HEK293 (cell line): Measurements from ENCODE around the gene TNFAIP1.

ENCODE experiments used
- CTCF ChIA-PET: fragments of 350-600 bp; formaldehyde crosslinking; extraction: SDS; loops from one replicate; lab custom pipeline; 2021; ENCODE audit warnings: antibody characterized with exemption; lab: Yijun Ruan, JAX
- POLR2A ChIA-PET: fragments of 300-600 bp; formaldehyde crosslinking; extraction: SDS; loops from one replicate; lab custom pipeline; 2020; ENCODE audit warnings: antibody characterized with exemption, inconsistent platforms; lab: Yijun Ruan, JAX
- H3K27ac ChIP-seq: fragments of 200-500 bp; sonication (Bioruptor generic); 2 replicates; pipeline ENCODE4 v1.5.1; 2014; ENCODE audit warnings: low read depth, low read length, control low read depth, inconsistent platforms; ENCODE audit errors: extremely low read depth
- H3K36me3 ChIP-seq, 2 experiments: fragments of 200-500 bp in 1 of 2; sonication (Bioruptor generic) in 1 of 2; 1 replicate in 1 of 2; 2 replicates in 1 of 2; pipeline ENCODE4 v1.5.1; 2014 to 2017; ENCODE audit warnings: inconsistent platforms in 2 of 2, low read length in 2 of 2; ENCODE audit not compliant: control insufficient read depth in 2 of 2, insufficient read depth in 1 of 2
- H3K4me1 ChIP-seq: fragments of 200-500 bp; sonication (Bioruptor generic); 2 replicates; pipeline ENCODE4 v1.5.1; 2014; ENCODE audit warnings: mild to moderate bottlenecking, low read length, inconsistent platforms; ENCODE audit not compliant: control insufficient read depth, insufficient read depth
- H3K4me3 ChIP-seq: 2 replicates; pipeline ENCODE4 v1.5.1; 2011; ENCODE audit warnings: low read depth, mild to moderate bottlenecking, control low read depth, low read length, moderate library complexity
- H3K9me3 ChIP-seq: fragments of 200-500 bp; sonication (Bioruptor generic); 2 replicates; pipeline ENCODE4 v1.5.1; 2014; ENCODE audit warnings: low read depth, low read length, inconsistent platforms; ENCODE audit not compliant: control insufficient read depth, insufficient read depth
- GLI2 ChIP-seq: fragments of 450-650 bp; formaldehyde crosslinking; IDR thresholded peaks from 2 replicates; pipeline ENCODE4; 2017; ENCODE audit warnings: missing biosample characterization, missing genetic modification characterization, low read depth, borderline replicate concordance
- GLI4 ChIP-seq: fragments of 450-650 bp; formaldehyde crosslinking; IDR thresholded peaks from 2 replicates; pipeline ENCODE4 v1.5.1; 2016; ENCODE audit warnings: missing biosample characterization, missing genetic modification characterization
- KLF10 ChIP-seq: fragments of 450-650 bp; IDR thresholded peaks from 2 replicates; pipeline ENCODE4 v1.5.1; 2018; ENCODE audit warnings: missing biosample characterization, mild to moderate bottlenecking, missing genetic modification characterization
- KLF8 ChIP-seq: fragments of 450-650 bp; formaldehyde crosslinking; IDR thresholded peaks from 2 replicates; pipeline ENCODE4 v1.5.1; 2016; ENCODE audit warnings: missing biosample characterization, missing genetic modification characterization
- OVOL3 ChIP-seq: fragments of 450-650 bp; formaldehyde crosslinking; IDR thresholded peaks from 2 replicates; pipeline ENCODE4 v1.5.1; 2016; ENCODE audit warnings: missing biosample characterization, missing genetic modification characterization
- SP2 ChIP-seq: fragments of 450-650 bp; formaldehyde crosslinking; IDR thresholded peaks from 2 replicates; pipeline ENCODE4 v1.5.1; 2016; ENCODE audit warnings: missing biosample characterization, missing genetic modification characterization
- ZBTB8A ChIP-seq: fragments of 450-650 bp; formaldehyde crosslinking; IDR thresholded peaks from 2 replicates; pipeline ENCODE4 v1.5.1; 2016; ENCODE audit warnings: missing biosample characterization, missing genetic modification characterization
- ZNF16 ChIP-seq: fragments of 450-650 bp; formaldehyde crosslinking; IDR thresholded peaks from 2 replicates; pipeline ENCODE4 v1.5.1; 2016; ENCODE audit warnings: low read depth, missing biosample characterization, missing genetic modification characterization
- ZNF184 ChIP-seq: fragments of 450-650 bp; IDR thresholded peaks from 2 replicates; pipeline ENCODE4 v1.5.1; 2018; ENCODE audit warnings: missing biosample characterization, mild to moderate bottlenecking, missing genetic modification characterization
- ZNF324 ChIP-seq: fragments of 450-650 bp; formaldehyde crosslinking; IDR thresholded peaks from 2 replicates; pipeline ENCODE4 v1.5.1; 2016; ENCODE audit warnings: missing biosample characterization, missing genetic modification characterization
- ZNF335 ChIP-seq: fragments of 450-650 bp; formaldehyde crosslinking; conservative IDR thresholded peaks from 2 replicates; pipeline ENCODE4 v1.5.1; 2016; ENCODE audit warnings: missing biosample characterization, missing genetic modification characterization
- ZNF37A ChIP-seq: fragments of 450-650 bp; IDR thresholded peaks from 2 replicates; pipeline ENCODE4 v1.5.1; 2018; ENCODE audit warnings: missing biosample characterization, missing genetic modification characterization
- ZNF391 ChIP-seq: fragments of 450-650 bp; formaldehyde crosslinking; IDR thresholded peaks from 2 replicates; pipeline ENCODE4 v1.5.1; 2016; ENCODE audit warnings: low read depth, missing biosample characterization, missing genetic modification characterization, borderline replicate concordance
- ZNF473 ChIP-seq: fragments of 450-650 bp; formaldehyde crosslinking; IDR thresholded peaks from 2 replicates; pipeline ENCODE4 v1.5.1; 2017; ENCODE audit warnings: missing biosample characterization, missing genetic modification characterization
- ZNF521 ChIP-seq: fragments of 450-650 bp; formaldehyde crosslinking; IDR thresholded peaks from 2 replicates; pipeline ENCODE4 v1.5.1; 2017; ENCODE audit warnings: missing biosample characterization, mild to moderate bottlenecking, missing genetic modification characterization
- ZNF530 ChIP-seq: fragments of 450-650 bp; formaldehyde crosslinking; IDR thresholded peaks from 2 replicates; pipeline ENCODE4 v1.5.1; 2016; ENCODE audit warnings: low read depth, missing biosample characterization, missing genetic modification characterization
- ZNF548 ChIP-seq: fragments of 450-650 bp; formaldehyde crosslinking; IDR thresholded peaks from 2 replicates; pipeline ENCODE4 v1.5.1; 2016; ENCODE audit warnings: missing biosample characterization, missing genetic modification characterization
- ZNF555 ChIP-seq: fragments of 450-650 bp; formaldehyde crosslinking; conservative IDR thresholded peaks from 2 replicates; pipeline ENCODE4 v1.5.1; 2017; ENCODE audit warnings: missing biosample characterization, mild to moderate bottlenecking, missing genetic modification characterization, inconsistent platforms
- ZNF610 ChIP-seq: fragments of 450-650 bp; formaldehyde crosslinking; IDR thresholded peaks from 2 replicates; pipeline ENCODE4 v1.5.1; 2016; ENCODE audit warnings: missing biosample characterization, missing genetic modification characterization, borderline replicate concordance
- ZNF701 ChIP-seq: fragments of 450-650 bp; formaldehyde crosslinking; IDR thresholded peaks from 2 replicates; pipeline ENCODE4 v1.5.1; 2016; ENCODE audit warnings: missing biosample characterization, missing genetic modification characterization
- ZNF776 ChIP-seq: fragments of 450-650 bp; formaldehyde crosslinking; IDR thresholded peaks from 2 replicates; pipeline ENCODE4 v1.5.0; 2017; ENCODE audit warnings: missing biosample characterization, missing genetic modification characterization, borderline replicate concordance
- ZNF830 ChIP-seq: fragments of 450-650 bp; IDR thresholded peaks from 2 replicates; pipeline ENCODE4 v1.5.0; 2018; ENCODE audit warnings: missing biosample characterization, missing genetic modification characterization, low read depth, mild to moderate bottlenecking, moderate library complexity
- TF ChIP-seq, protein P1 (sequence below): fragments of 450-650 bp; formaldehyde crosslinking; IDR thresholded peaks from 2 replicates; pipeline ENCODE4 v1.5.1; 2016; ENCODE audit warnings: missing biosample characterization, missing genetic modification characterization
- TF ChIP-seq, protein P2 (sequence below): fragments of 450-650 bp; formaldehyde crosslinking; IDR thresholded peaks from 2 replicates; pipeline ENCODE4 v1.5.1; 2017; ENCODE audit warnings: missing biosample characterization, missing genetic modification characterization
- TF ChIP-seq, protein P3 (sequence below): fragments of 450-650 bp; formaldehyde crosslinking; IDR thresholded peaks from 2 replicates; pipeline ENCODE4 v1.5.1; 2016; ENCODE audit warnings: missing biosample characterization, missing genetic modification characterization
- TF ChIP-seq, protein P4 (sequence below): fragments of 450-650 bp; formaldehyde crosslinking; IDR thresholded peaks from 2 replicates; pipeline ENCODE4 v1.5.1; 2016; ENCODE audit warnings: missing biosample characterization, missing genetic modification characterization

The TNFAIP1 gene

DNA sequence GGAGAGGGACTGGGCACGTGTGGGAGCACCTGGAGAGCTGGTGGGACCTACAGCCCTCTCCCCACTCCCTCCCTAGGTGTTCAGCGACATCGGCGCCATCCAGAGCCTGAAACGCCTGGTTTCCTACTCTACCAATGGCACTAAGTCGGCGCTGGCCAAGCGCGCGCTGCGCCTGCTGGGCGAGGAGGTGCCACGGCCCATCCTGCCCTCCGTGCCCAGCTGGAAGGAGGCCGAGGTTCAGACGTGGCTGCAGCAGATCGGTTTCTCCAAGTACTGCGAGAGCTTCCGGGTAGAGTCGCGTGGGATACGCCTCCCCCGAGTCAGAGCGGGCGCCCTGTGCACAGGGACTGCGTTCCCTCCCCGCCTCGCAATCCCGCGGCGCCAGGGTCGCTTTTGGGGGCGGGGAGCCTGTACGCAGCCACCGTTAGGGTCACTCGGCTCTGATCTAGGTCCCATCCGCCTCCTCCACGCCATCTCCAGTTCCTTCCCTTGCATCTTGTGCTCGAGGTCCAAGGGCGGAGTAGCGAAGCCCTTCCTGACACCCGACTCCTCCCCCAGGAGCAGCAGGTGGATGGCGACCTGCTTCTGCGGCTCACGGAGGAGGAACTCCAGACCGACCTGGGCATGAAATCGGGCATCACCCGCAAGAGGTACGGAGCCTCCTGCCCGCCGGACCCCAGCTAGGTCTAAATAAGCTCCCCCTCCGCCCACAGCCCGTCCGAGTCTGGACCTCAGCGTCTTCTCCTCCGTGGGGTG lies 48.9 kb downstream of the TNFAIP1 start:
- H3K27ac ChIP-seq: no peak overlapping the region
- TF ChIP-seq GLI4 (tag by site-specific recombination): no peak
- no peak for TF ChIP-seq ZNF16 (tag by site-specific recombination)
- TF ChIP-seq, protein P1, sequence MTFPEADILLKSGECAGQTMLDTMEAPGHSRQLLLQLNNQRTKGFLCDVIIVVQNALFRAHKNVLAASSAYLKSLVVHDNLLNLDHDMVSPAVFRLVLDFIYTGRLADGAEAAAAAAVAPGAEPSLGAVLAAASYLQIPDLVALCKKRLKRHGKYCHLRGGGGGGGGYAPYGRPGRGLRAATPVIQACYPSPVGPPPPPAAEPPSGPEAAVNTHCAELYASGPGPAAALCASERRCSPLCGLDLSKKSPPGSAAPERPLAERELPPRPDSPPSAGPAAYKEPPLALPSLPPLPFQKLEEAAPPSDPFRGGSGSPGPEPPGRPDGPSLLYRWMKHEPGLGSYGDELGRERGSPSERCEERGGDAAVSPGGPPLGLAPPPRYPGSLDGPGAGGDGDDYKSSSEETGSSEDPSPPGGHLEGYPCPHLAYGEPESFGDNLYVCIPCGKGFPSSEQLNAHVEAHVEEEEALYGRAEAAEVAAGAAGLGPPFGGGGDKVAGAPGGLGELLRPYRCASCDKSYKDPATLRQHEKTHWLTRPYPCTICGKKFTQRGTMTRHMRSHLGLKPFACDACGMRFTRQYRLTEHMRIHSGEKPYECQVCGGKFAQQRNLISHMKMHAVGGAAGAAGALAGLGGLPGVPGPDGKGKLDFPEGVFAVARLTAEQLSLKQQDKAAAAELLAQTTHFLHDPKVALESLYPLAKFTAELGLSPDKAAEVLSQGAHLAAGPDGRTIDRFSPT (tag by site-specific recombination): no peak
- no peak for TF ChIP-seq ZNF335 (tag by site-specific recombination)
- TF ChIP-seq ZNF548 (tag by site-specific recombination): no peak
- TF ChIP-seq ZNF521 (tag by site-specific recombination): no peak
- TF ChIP-seq, protein P2, sequence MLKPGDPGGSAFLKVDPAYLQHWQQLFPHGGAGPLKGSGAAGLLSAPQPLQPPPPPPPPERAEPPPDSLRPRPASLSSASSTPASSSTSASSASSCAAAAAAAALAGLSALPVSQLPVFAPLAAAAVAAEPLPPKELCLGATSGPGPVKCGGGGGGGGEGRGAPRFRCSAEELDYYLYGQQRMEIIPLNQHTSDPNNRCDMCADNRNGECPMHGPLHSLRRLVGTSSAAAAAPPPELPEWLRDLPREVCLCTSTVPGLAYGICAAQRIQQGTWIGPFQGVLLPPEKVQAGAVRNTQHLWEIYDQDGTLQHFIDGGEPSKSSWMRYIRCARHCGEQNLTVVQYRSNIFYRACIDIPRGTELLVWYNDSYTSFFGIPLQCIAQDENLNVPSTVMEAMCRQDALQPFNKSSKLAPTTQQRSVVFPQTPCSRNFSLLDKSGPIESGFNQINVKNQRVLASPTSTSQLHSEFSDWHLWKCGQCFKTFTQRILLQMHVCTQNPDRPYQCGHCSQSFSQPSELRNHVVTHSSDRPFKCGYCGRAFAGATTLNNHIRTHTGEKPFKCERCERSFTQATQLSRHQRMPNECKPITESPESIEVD (tag by site-specific recombination): no peak
- TF ChIP-seq GLI2 (tag by site-specific recombination): no peak
- TF ChIP-seq KLF8: no peak
- TF ChIP-seq ZNF473 (tag by site-specific recombination): no peak
- no peak for TF ChIP-seq OVOL3 (tag by site-specific recombination)
- no peak for TF ChIP-seq SP2 (tag by site-specific recombination)
- no peak for TF ChIP-seq ZNF555 (tag by site-specific recombination)
- no peak for TF ChIP-seq ZNF37A (tag by site-specific recombination)
- TF ChIP-seq, all 188 proteins: peak for 0
- ChIA-PET CTCF (interaction anchor here (0.6 to 1.0 kb wide), 2 partner anchors 33 to 46 kb away, joined by 3 to 5 read pairs; no protein-coding TSS in a partner anchor), POLR2A (interaction anchor here (0.6 to 0.8 kb wide), 2 partner anchors 16 to 30 kb away, joined by 3 to 4 read pairs; no protein-coding TSS in a partner anchor)
- Histone ChIP-seq H3K4me1 (peaks cover 2% of the 10 kb centered on the region; the same call in 1 of the 2 replicates), H3K36me3 (peaks cover 26 to 52% of the 10 kb centered on the region in 2 experiments), H3K4me3 (no peak overlapping the region), H3K9me3 (no peaks in the 10 kb centered on the region)

DNA sequence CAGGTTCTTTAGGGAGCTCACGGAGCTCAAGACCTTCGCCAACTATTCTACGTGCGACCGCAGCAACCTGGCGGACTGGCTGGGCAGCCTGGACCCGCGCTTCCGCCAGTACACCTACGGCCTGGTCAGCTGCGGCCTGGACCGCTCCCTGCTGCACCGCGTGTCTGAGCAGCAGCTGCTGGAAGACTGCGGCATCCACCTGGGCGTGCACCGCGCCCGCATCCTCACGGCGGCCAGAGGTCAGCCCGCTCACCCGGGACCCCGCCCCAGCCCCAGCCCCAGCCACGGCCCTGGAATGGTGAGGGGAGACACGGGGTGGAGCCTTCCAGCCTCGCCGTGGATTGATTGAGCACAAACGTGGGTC lies 49.5 kb downstream of the TNFAIP1 start:
- ChIA-PET POLR2A (no interaction called here), CTCF (interaction anchor here (0.6 kb wide), 1 partner anchor 45 kb away, joined by 5 read pairs; no protein-coding TSS in a partner anchor)
- Histone ChIP-seq H3K9me3 (no peaks in the 10 kb centered on the region), H3K27ac (no peak overlapping the region), H3K4me1 (peaks cover under 1% of the 10 kb centered on the region; the same call in 1 of the 2 replicates), H3K36me3 (peaks cover 31 to 58% of the 10 kb centered on the region in 2 experiments), H3K4me3 (no peak overlapping the region)
- no peak for TF ChIP-seq ZNF521 (tag by site-specific recombination)
- no peak for TF ChIP-seq ZNF610
- TF ChIP-seq ZBTB8A (tag by site-specific recombination): no peak
- TF ChIP-seq ZNF830 (tag by site-specific recombination): no peak
- no peak for TF ChIP-seq ZNF530 (tag by site-specific recombination)
- no peak for TF ChIP-seq ZNF391 (tag by site-specific recombination)
- TF ChIP-seq, protein P3, sequence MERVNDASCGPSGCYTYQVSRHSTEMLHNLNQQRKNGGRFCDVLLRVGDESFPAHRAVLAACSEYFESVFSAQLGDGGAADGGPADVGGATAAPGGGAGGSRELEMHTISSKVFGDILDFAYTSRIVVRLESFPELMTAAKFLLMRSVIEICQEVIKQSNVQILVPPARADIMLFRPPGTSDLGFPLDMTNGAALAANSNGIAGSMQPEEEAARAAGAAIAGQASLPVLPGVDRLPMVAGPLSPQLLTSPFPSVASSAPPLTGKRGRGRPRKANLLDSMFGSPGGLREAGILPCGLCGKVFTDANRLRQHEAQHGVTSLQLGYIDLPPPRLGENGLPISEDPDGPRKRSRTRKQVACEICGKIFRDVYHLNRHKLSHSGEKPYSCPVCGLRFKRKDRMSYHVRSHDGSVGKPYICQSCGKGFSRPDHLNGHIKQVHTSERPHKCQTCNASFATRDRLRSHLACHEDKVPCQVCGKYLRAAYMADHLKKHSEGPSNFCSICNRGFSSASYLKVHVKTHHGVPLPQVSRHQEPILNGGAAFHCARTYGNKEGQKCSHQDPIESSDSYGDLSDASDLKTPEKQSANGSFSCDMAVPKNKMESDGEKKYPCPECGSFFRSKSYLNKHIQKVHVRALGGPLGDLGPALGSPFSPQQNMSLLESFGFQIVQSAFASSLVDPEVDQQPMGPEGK (tag by site-specific recombination): no peak
- no peak for TF ChIP-seq ZNF701 (tag by site-specific recombination)
- no peak for TF ChIP-seq KLF10 (tag by site-specific recombination)
- no peak for TF ChIP-seq ZNF324 (tag by site-specific recombination)
- no peak for TF ChIP-seq ZNF184 (tag by site-specific recombination)
- TF ChIP-seq, protein P4, sequence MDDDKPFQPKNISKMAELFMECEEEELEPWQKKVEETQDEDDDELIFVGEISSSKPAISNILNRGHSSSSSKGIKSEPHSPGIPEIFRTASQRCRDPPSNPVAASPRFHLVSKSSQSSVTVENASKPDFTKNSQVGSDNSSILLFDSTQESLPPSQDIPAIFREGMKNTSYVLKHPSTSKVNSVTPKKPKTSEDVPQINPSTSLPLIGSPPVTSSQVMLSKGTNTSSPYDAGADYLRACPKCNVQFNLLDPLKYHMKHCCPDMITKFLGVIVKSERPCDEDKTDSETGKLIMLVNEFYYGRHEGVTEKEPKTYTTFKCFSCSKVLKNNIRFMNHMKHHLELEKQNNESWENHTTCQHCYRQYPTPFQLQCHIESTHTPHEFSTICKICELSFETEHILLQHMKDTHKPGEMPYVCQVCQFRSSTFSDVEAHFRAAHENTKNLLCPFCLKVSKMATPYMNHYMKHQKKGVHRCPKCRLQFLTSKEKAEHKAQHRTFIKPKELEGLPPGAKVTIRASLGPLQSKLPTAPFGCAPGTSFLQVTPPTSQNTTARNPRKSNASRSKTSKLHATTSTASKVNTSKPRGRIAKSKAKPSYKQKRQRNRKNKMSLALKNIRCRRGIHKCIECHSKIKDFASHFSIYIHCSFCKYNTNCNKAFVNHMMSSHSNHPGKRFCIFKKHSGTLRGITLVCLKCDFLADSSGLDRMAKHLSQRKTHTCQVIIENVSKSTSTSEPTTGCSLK (tag by site-specific recombination): no peak
- TF ChIP-seq ZNF776 (tag by site-specific recombination): no peak
